Hepatocyte (in vitro differentiated cells): ENCODE results near the gene CHRM3. TPM values are rescaled to one million over a fixed set of nuclear protein-coding genes. Genes with fewer than 3 reads are reported as not detected.

ENCODE experiments used
- DNase-seq: peaks from one replicate; pipeline ENCODE4 v3.0.0-alpha.2; 2016; ENCODE audit warnings: low spot score
- H2AFZ ChIP-seq: fragments of 200-600 bp; sonication (generic); 2 replicates; pipeline ENCODE4 v1.6.0; 2016; ENCODE audit warnings: antibody characterized with exemption, mild to moderate bottlenecking
- H3K27ac ChIP-seq: fragments of 200-600 bp; sonication (generic); 2 replicates; pipeline ENCODE4 v1.5.1; 2016; ENCODE audit warnings: mild to moderate bottlenecking
- H3K27me3 ChIP-seq: fragments of 200-600 bp; sonication (generic); 2 replicates; pipeline ENCODE4 v1.6.1; 2016
- H3K36me3 ChIP-seq: fragments of 200-600 bp; sonication (generic); replicated peaks from 2 replicates; pipeline ENCODE4 v1.5.1; 2016; ENCODE audit warnings: low read depth; ENCODE audit not compliant: insufficient read depth
- H3K4me1 ChIP-seq: fragments of 200-600 bp; sonication (generic); 2 replicates; pipeline ENCODE4 v1.5.1; 2016; ENCODE audit warnings: mild to moderate bottlenecking, moderate library complexity; ENCODE audit not compliant: insufficient read depth
- H3K4me2 ChIP-seq: fragments of 200-600 bp; sonication (generic); 2 replicates; pipeline ENCODE4 v1.6.0; 2016
- H3K4me3 ChIP-seq: fragments of 200-600 bp; sonication (generic); 2 replicates; pipeline ENCODE4 v1.5.1; 2016; ENCODE audit warnings: mild to moderate bottlenecking
- H3K79me2 ChIP-seq: fragments of 200-600 bp; sonication (generic); 2 replicates; pipeline ENCODE4 v1.6.0; 2017; ENCODE audit warnings: mild to moderate bottlenecking
- H3K9me2 ChIP-seq: fragments of 200-600 bp; sonication (generic); replicated peaks from 2 replicates; pipeline ENCODE4 v1.6.0; 2017; ENCODE audit warnings: mild to moderate bottlenecking; ENCODE audit not compliant: insufficient read depth
- H3K9me3 ChIP-seq: fragments of 200-600 bp; sonication (generic); 2 replicates; pipeline ENCODE4 v1.5.1; 2016; ENCODE audit warnings: low read depth, mild to moderate bottlenecking
- H4K20me1 ChIP-seq: fragments of 200-600 bp; sonication (generic); 2 replicates; pipeline ENCODE4 v1.6.0; 2016; ENCODE audit warnings: mild to moderate bottlenecking; ENCODE audit not compliant: insufficient read depth, poor library complexity, severe bottlenecking
- CTCF ChIP-seq: fragments of 200-600 bp; sonication (generic); IDR thresholded peaks from 2 replicates; pipeline ENCODE4 v1.5.1; 2016; ENCODE audit warnings: antibody characterized with exemption, mild to moderate bottlenecking; ENCODE audit not compliant: poor library complexity
- EZH2 ChIP-seq: fragments of 200-600 bp; sonication (generic); IDR thresholded peaks from 2 replicates; pipeline ENCODE4 v1.6.1; 2016; ENCODE audit warnings: antibody characterized with exemption, mild to moderate bottlenecking, borderline replicate concordance
- EZH2phosphoT487 ChIP-seq: fragments of 200-600 bp; sonication (generic); IDR thresholded peaks from one replicate; pipeline ENCODE4 v1.6.1; 2018; ENCODE audit warnings: antibody characterized with exemption, mild to moderate bottlenecking, low read depth, moderate library complexity; ENCODE audit not compliant: unreplicated experiment, severe bottlenecking
- WGBS: methylation state at CpG from one replicate; pipeline ENCODE4 v1.1.6; 2016; ENCODE audit warnings: low lambda C conversion rate; ENCODE audit errors: missing lambda C conversion rate; 5-methylcytosine and 5-hydroxymethylcytosine counted together
- polyA plus RNA-seq: library from polyadenylated mRNA; unstranded; fragments of >200 nt; fragmentation: Nextera tagmentation; extraction: Ambion mirVana; gene quantifications from 2 replicates; pipeline ENCODE4 v1.2.1, GENCODE V29; 2016
- total RNA-seq: library from RNA; depleted of rRNA; stranded (reverse); fragments of >200 nt; gene quantifications from 2 replicates; pipeline ENCODE4 v1.2.3, GENCODE V29; 2014

CHRM3 gene
- total and polyA plus RNA-seq, 2 experiments from 2014 or later, result 2.5 to 6.6 TPM

GRCh38 chr1:239418681-239419080 lies 32.3 kb downstream of the CHRM3 start:
- Histone ChIP-seq H3K27ac (no peak overlapping the region), H4K20me1 (no peaks in the 10 kb centered on the region), H3K9me2 (no peaks in the 10 kb centered on the region), H3K4me2 (no peak overlapping the region), H2AFZ (no peak overlapping the region), H3K9me3 (no peaks in the 10 kb centered on the region), H3K4me1 (no peaks in the 10 kb centered on the region), H3K36me3 (no peaks in the 10 kb centered on the region), H3K79me2 (no peaks in the 10 kb centered on the region), H3K4me3 (no peak overlapping the region), H3K27me3 (no peaks in the 10 kb centered on the region)
- TF ChIP-seq EZH2 (no peak), EZH2phosphoT487 (no peak), CTCF (no peak)
- no peak for DNase-seq
- WGBS, result 92% methylated on average over 1 of the region's 1 CpG

- H3K27me3 ChIP-seq, result no peaks in the 10 kb centered on the region
- DNase-seq, result no peak
- H4K20me1 ChIP-seq, result no peaks in the 10 kb centered on the region
- no peaks in the 10 kb centered on the region for H3K36me3 ChIP-seq
- H3K27ac ChIP-seq, result no peak overlapping the region
- H3K4me3 ChIP-seq, result no peak overlapping the region
- H3K79me2 ChIP-seq, result no peaks in the 10 kb centered on the region
- no peak overlapping the region for H3K4me2 ChIP-seq
- no peak overlapping the region for H2AFZ ChIP-seq
- TF ChIP-seq EZH2 (no peak), CTCF (no peak), EZH2phosphoT487 (no peak)
- WGBS, result 76% methylated on average over 2 of the region's 2 CpGs
- H3K9me3 ChIP-seq, result no peaks in the 10 kb centered on the region
- no peaks in the 10 kb centered on the region for H3K4me1 ChIP-seq
- no peaks in the 10 kb centered on the region for H3K9me2 ChIP-seq
Observed at GRCh38 chr1:239421811-239422210, 35.4 kb downstream of the CHRM3 start.

GRCh38 chr1:239422818-239423217 lies 36.5 kb downstream of the CHRM3 start:
- H3K36me3 ChIP-seq, result no peaks in the 10 kb centered on the region
- no peak overlapping the region for H3K27ac ChIP-seq
- no peaks in the 10 kb centered on the region for H3K79me2 ChIP-seq
- no peak for DNase-seq
- TF ChIP-seq EZH2 (no peak), CTCF (no peak), EZH2phosphoT487 (no peak)
- H3K9me3 ChIP-seq, result no peaks in the 10 kb centered on the region
- WGBS, result 89% methylated on average over 3 of the region's 3 CpGs
- H3K4me3 ChIP-seq, result no peak overlapping the region
- H3K4me2 ChIP-seq, result no peak overlapping the region
- H3K9me2 ChIP-seq, result no peaks in the 10 kb centered on the region
- H2AFZ ChIP-seq, result no peak overlapping the region
- H3K27me3 ChIP-seq, result no peaks in the 10 kb centered on the region
- no peaks in the 10 kb centered on the region for H4K20me1 ChIP-seq
- no peaks in the 10 kb centered on the region for H3K4me1 ChIP-seq

- Histone ChIP-seq H3K27me3 (no peaks in the 10 kb centered on the region), H3K9me3 (no peaks in the 10 kb centered on the region)
- 95% methylated on average over 4 of the region's 4 CpGs for WGBS
Observed at GRCh38 chr1:239426821-239427475, 40.6 kb downstream of the CHRM3 start.

More at GRCh38 chr1:239426821-239427475, 40.6 kb downstream of the CHRM3 start:
- no peaks in the 10 kb centered on the region for H4K20me1 ChIP-seq
- no peaks in the 10 kb centered on the region for H3K79me2 ChIP-seq
- TF ChIP-seq EZH2phosphoT487 (no peak), EZH2 (no peak), CTCF (no peak)
- no peak overlapping the region for H3K27ac ChIP-seq
- no peak overlapping the region for H3K4me2 ChIP-seq
- no peak overlapping the region for H3K4me3 ChIP-seq
- no peaks in the 10 kb centered on the region for H3K4me1 ChIP-seq
- H3K9me2 ChIP-seq, result no peaks in the 10 kb centered on the region
- DNase-seq, result no peak
- H3K36me3 ChIP-seq, result no peaks in the 10 kb centered on the region
- H2AFZ ChIP-seq, result no peak overlapping the region
